Activated naive CD4-positive, alpha-beta T cell treated with anti-CD3 and anti-CD28 coated beads for 36 hours (primary cell): Measurements from ENCODE around the gene AREG. TPM values are rescaled to one million over a fixed set of nuclear protein-coding genes. Genes with fewer than 3 reads are reported as not detected.
"Not testable (repeated sequence)": the region's sequence is repeated elsewhere in the genome, so short reads cannot be mapped to it uniquely, and the experiment has no call there.

Experiments
- CTCF ChIA-PET: fragments of 350-600 bp; sonication (Branson Sonifier 250); formaldehyde crosslinking; loops from one replicate; lab custom pipeline; 2021; ENCODE audit warnings: antibody characterized with exemption; lab: Charles Lee
- DNase-seq: peaks from one replicate; pipeline ENCODE4 v3.0.0-alpha.2; 2020
- H3K27ac Mint-ChIP-seq: one replicate; pipeline ENCODE4 v1.8.0; 2021; ENCODE audit warnings: mild to moderate bottlenecking, mixed read lengths
- H3K27me3 Mint-ChIP-seq: one replicate; pipeline ENCODE4 v1.8.0; 2021; ENCODE audit warnings: low read depth, mixed read lengths
- H3K36me3 Mint-ChIP-seq: one replicate; pipeline ENCODE4 v1.8.0; 2021; ENCODE audit warnings: low read depth, mixed read lengths
- H3K4me1 Mint-ChIP-seq: one replicate; pipeline ENCODE4 v1.8.0; 2021; ENCODE audit warnings: low read depth, mixed read lengths
- H3K4me3 Mint-ChIP-seq: one replicate; pipeline ENCODE4 v1.8.0; 2021; ENCODE audit warnings: mild to moderate bottlenecking, moderate library complexity, mixed read lengths
- H3K9me3 Mint-ChIP-seq: one replicate; pipeline ENCODE4 v1.8.0; 2021; ENCODE audit warnings: mixed read lengths
- intact Hi-C: fragments of 100-400 bp; cut with micrococcal nuclease; formaldehyde crosslinking; loops from one replicate; pipeline ENCODE4 v1.15.1; 2023
- total RNA-seq, 2 experiments: library from RNA; stranded (reverse); gene quantifications; one replicate each; pipeline ENCODE4 v1.2.3, GENCODE V29; 2021

AREG gene
- total RNA-seq: 1 to 10 TPM; 1.5 to 2.1 TPM

GRCh38 chr4:74444891-74445642, at the start of gene AREG:
AREG (plus strand) TSS chr4:74445136; CDS start chr4:74445346, 210 bp downstream.
- intact Hi-C loops: loop anchor here (1.0 to 10.0 kb wide), 9 partner anchors 47 to 1280 kb away; partner anchors contain the start of genes MTHFD2L and USO1
- Mint-ChIP-seq H3K4me3 (peak within 1 kb of the TSS; percentile 87), H3K36me3 (no peaks in the 10 kb centered on the region), H3K9me3 (no peaks in the 10 kb centered on the region), H3K4me1 (peaks cover 4% of the 10 kb centered on the region), H3K27me3 (no peaks in the 10 kb centered on the region), H3K27ac (peak within 1 kb of the TSS; percentile 75)
- CTCF ChIA-PET: interaction anchor here (0.6 to 1.6 kb wide), 6 partner anchors 13 to 230 kb away, joined by 3 to 6 read pairs (median 4); no protein-coding TSS in a partner anchor
- peak; percentile 91 for DNase-seq

GRCh38 chr4:74395633-74396032, 49.3 kb upstream of the AREG start:
- Mint-ChIP-seq H3K9me3 (no peaks in the 10 kb centered on the region), H3K27ac (no peak overlapping the region), H3K36me3 (no peaks in the 10 kb centered on the region), H3K4me3 (no peak overlapping the region), H3K27me3 (no peaks in the 10 kb centered on the region), H3K4me1 (peaks cover 5% of the 10 kb centered on the region)
- intact Hi-C loops: no loop called here
- no peak for DNase-seq
- CTCF ChIA-PET: no interaction called here

- CTCF ChIA-PET: interaction anchor here (0.6 to 1.1 kb wide), 2 partner anchors 134 to 225 kb away, joined by 4 to 5 read pairs; no protein-coding TSS in a partner anchor
- H3K4me3 Mint-ChIP-seq: peak overlapping the region; percentile 85
- intact Hi-C loops: loop anchor here (1.0 kb wide), 1 partner anchor 47 kb away; the partner anchor contains the start of gene AREG
- peaks cover 5% of the 10 kb centered on the region for H3K4me1 Mint-ChIP-seq
- peak overlapping the region; percentile 86 for H3K27ac Mint-ChIP-seq
- no peaks in the 10 kb centered on the region for H3K9me3 Mint-ChIP-seq
- no peaks in the 10 kb centered on the region for H3K27me3 Mint-ChIP-seq
- no peak for DNase-seq
- H3K36me3 Mint-ChIP-seq: no peaks in the 10 kb centered on the region
These were observed 47.0 kb upstream of the AREG start for GRCh38 chr4:74397748-74398426.

- not testable (repeated sequence) for H3K36me3 Mint-ChIP-seq, H3K27ac Mint-ChIP-seq, H3K27me3 Mint-ChIP-seq, H3K4me1 Mint-ChIP-seq, H3K9me3 Mint-ChIP-seq, DNase-seq
- intact Hi-C loops: loop anchor here (1.0 kb wide), 1 partner anchor 46 kb away; the partner anchor contains the start of gene AREG
- CTCF ChIA-PET: interaction anchor here (0.6 kb wide), 1 partner anchor 1196 kb away, joined by 3 read pairs; no protein-coding TSS in a partner anchor
- H3K4me3 Mint-ChIP-seq: peak overlapping the region; percentile 85
These were observed 45.9 kb upstream of the AREG start for GRCh38 chr4:74398894-74399589.

- H3K27ac Mint-ChIP-seq: no peak overlapping the region
- intact Hi-C loops: no loop called here
- CTCF ChIA-PET: interaction anchor here (0.8 kb wide), 1 partner anchor 30 kb away, joined by 5 read pairs; no protein-coding TSS in a partner anchor
- peaks cover 5% of the 10 kb centered on the region for H3K4me1 Mint-ChIP-seq
- H3K27me3 Mint-ChIP-seq: no peaks in the 10 kb centered on the region
- H3K4me3 Mint-ChIP-seq: no peak overlapping the region
- H3K36me3 Mint-ChIP-seq: no peaks in the 10 kb centered on the region
- no peaks in the 10 kb centered on the region for H3K9me3 Mint-ChIP-seq
- no peak for DNase-seq
These were observed 44.5 kb upstream of the AREG start for GRCh38 chr4:74400395-74400794.

- DNase-seq: no peak
- Mint-ChIP-seq H3K9me3 (no peaks in the 10 kb centered on the region), H3K27ac (no peak overlapping the region), H3K4me3 (no peak overlapping the region), H3K27me3 (no peaks in the 10 kb centered on the region), H3K4me1 (peaks cover 2% of the 10 kb centered on the region), H3K36me3 (no peaks in the 10 kb centered on the region)
- intact Hi-C loops: no loop called here
- CTCF ChIA-PET: interaction anchor here (0.6 kb wide), 1 partner anchor 132 kb away, joined by 3 read pairs; no protein-coding TSS in a partner anchor
These were observed 42.1 kb upstream of the AREG start for GRCh38 chr4:74402692-74403456.

GRCh38 chr4:74407891-74408290, 37.0 kb upstream of the AREG start:
- no peak overlapping the region for H3K27ac Mint-ChIP-seq
- H3K4me1 Mint-ChIP-seq: no peaks in the 10 kb centered on the region
- CTCF ChIA-PET: no interaction called here
- H3K4me3 Mint-ChIP-seq: no peak overlapping the region
- no peaks in the 10 kb centered on the region for H3K36me3 Mint-ChIP-seq
- H3K9me3 Mint-ChIP-seq: no peaks in the 10 kb centered on the region
- intact Hi-C loops: no loop called here
- DNase-seq: no peak
- H3K27me3 Mint-ChIP-seq: no peaks in the 10 kb centered on the region

GRCh38 chr4:74408639-74409038, 36.3 kb upstream of the AREG start:
- DNase-seq: no peak
- Mint-ChIP-seq H3K27ac (no peak overlapping the region), H3K27me3 (no peaks in the 10 kb centered on the region), H3K36me3 (no peaks in the 10 kb centered on the region), H3K4me3 (no peak overlapping the region), H3K4me1 (no peaks in the 10 kb centered on the region), H3K9me3 (no peaks in the 10 kb centered on the region)
- intact Hi-C loops: no loop called here
- CTCF ChIA-PET: no interaction called here

- H3K4me3 Mint-ChIP-seq: no peak overlapping the region
- no peaks in the 10 kb centered on the region for H3K36me3 Mint-ChIP-seq
- H3K27ac Mint-ChIP-seq: no peak overlapping the region
- intact Hi-C loops: no loop called here
- H3K4me1 Mint-ChIP-seq: no peaks in the 10 kb centered on the region
- no peaks in the 10 kb centered on the region for H3K27me3 Mint-ChIP-seq
- CTCF ChIA-PET: interaction anchor here (0.6 kb wide), 2 partner anchors 392 to 1112 kb away, joined by 3 to 4 read pairs; no protein-coding TSS in a partner anchor
- H3K9me3 Mint-ChIP-seq: no peaks in the 10 kb centered on the region
- DNase-seq: no peak
These were observed 34.7 kb upstream of the AREG start for GRCh38 chr4:74410272-74410671.

- DNase-seq: no peak
- no peak overlapping the region for H3K27ac Mint-ChIP-seq
- H3K4me3 Mint-ChIP-seq: no peak overlapping the region
- H3K4me1 Mint-ChIP-seq: no peaks in the 10 kb centered on the region
- no peaks in the 10 kb centered on the region for H3K27me3 Mint-ChIP-seq
- H3K36me3 Mint-ChIP-seq: no peaks in the 10 kb centered on the region
- no peaks in the 10 kb centered on the region for H3K9me3 Mint-ChIP-seq
- intact Hi-C loops: no loop called here
- CTCF ChIA-PET: no interaction called here
These were observed 32.7 kb upstream of the AREG start for GRCh38 chr4:74412225-74412624.

GRCh38 chr4:74413265-74413664, 31.7 kb upstream of the AREG start:
- Mint-ChIP-seq H3K27me3 (peaks cover 6% of the 10 kb centered on the region), H3K4me3 (no peak overlapping the region), H3K9me3 (no peaks in the 10 kb centered on the region), H3K4me1 (no peaks in the 10 kb centered on the region), H3K36me3 (no peaks in the 10 kb centered on the region), H3K27ac (no peak overlapping the region)
- intact Hi-C loops: no loop called here
- CTCF ChIA-PET: no interaction called here
- no peak for DNase-seq
